HepG2 (cell line): ENCODE data around the gene LSMEM2. TPM values are rescaled to one million over a fixed set of nuclear protein-coding genes. Genes with fewer than 3 reads are reported as not detected.

ENCODE experiments used
- ARNT ChIP-seq: fragments of 450-650 bp; IDR thresholded peaks from 2 replicates; pipeline ENCODE4 v1.6.1; 2017
- BRCA1 ChIP-seq: sonication (generic); formaldehyde crosslinking; IDR thresholded peaks from 2 replicates; pipeline ENCODE4 v1.4.0; 2020; ENCODE audit warnings: missing genetic modification reagents
- CCAR2 ChIP-seq: fragments of 200-400 bp; formaldehyde crosslinking; optimal IDR thresholded peaks from 2 replicates; pipeline ENCODE3; 2018; ENCODE audit warnings: low read depth, mild to moderate bottlenecking, low read length, moderate library complexity
- KDM2A ChIP-seq: sonication (generic); formaldehyde crosslinking; IDR thresholded peaks from 2 replicates; pipeline ENCODE4 v1.4.0; 2020; ENCODE audit warnings: low read depth, missing genetic modification reagents, borderline replicate concordance
- NCOR1 ChIP-seq: fragments of 200-600 bp; sonication (generic); IDR thresholded peaks from 2 replicates; pipeline ENCODE4 v1.7.0; 2017; ENCODE audit warnings: antibody characterized with exemption, low read length, borderline replicate concordance
- PHF8 ChIP-seq: sonication (generic); formaldehyde crosslinking; IDR thresholded peaks from 2 replicates; pipeline ENCODE4 v1.5.0; 2020; ENCODE audit warnings: missing genetic modification reagents
- SSRP1 ChIP-seq: IDR thresholded peaks from 2 replicates; pipeline ENCODE4 v1.6.1; 2016; ENCODE audit warnings: control low read depth
- TCF12 ChIP-seq, 2 experiments: fragments of 450-650 bp in 1 of 2; sonication (generic) in 1 of 2; formaldehyde crosslinking in 1 of 2; IDR thresholded peaks; 2 replicates each; pipeline versions ENCODE4 v1.6.1 to v1.8.0; 2017 to 2022; ENCODE audit warnings: antibody characterized with exemption in 1 of 2, mild to moderate bottlenecking in 1 of 2, missing genetic modification reagents in 1 of 2, moderate library complexity in 1 of 2
- THAP11 ChIP-seq: IDR thresholded peaks from 2 replicates; pipeline ENCODE4 v1.6.1; 2016; ENCODE audit warnings: missing biosample characterization, missing genetic modification reagents
- ZNF143 ChIP-seq: sonication (generic); formaldehyde crosslinking; IDR thresholded peaks from 2 replicates; pipeline ENCODE4 v1.4.0; 2020; ENCODE audit warnings: missing genetic modification reagents
- ZNF343 ChIP-seq: sonication (generic); formaldehyde crosslinking; IDR thresholded peaks from 2 replicates; pipeline ENCODE4 v1.4.0; 2020; ENCODE audit warnings: mild to moderate bottlenecking, missing genetic modification reagents
- ZSCAN20 ChIP-seq: sonication (generic); formaldehyde crosslinking; IDR thresholded peaks from 2 replicates; pipeline ENCODE4 v1.4.0; 2020; ENCODE audit warnings: missing genetic modification reagents, mild to moderate bottlenecking, borderline replicate concordance
- polyA plus RNA-seq, 8 experiments: library from polyadenylated mRNA; depleted of rRNA in 3 of 8; stranded (reverse) in 7 of 8; unstranded in 1 of 8; fragments of >200 nt; fragmentation: Illumina TruSeq in 4 of 8; extraction: Trizol in 4 of 8; gene quantifications; 2 replicates each; pipeline versions ENCODE4 v1.2.1 to v1.2.3, GENCODE V29; 2011 to 2016; ENCODE audit warnings: low read depth in 4 of 8, missing spikeins in 1 of 8, mixed read lengths in 1 of 8; ENCODE audit not compliant: insufficient read depth in 1 of 8
- total RNA-seq, 5 experiments: library from RNA; depleted of rRNA; stranded (reverse); fragments of >200 nt; fragmentation: Illumina TruSeq; extraction: Trizol; gene quantifications; 2 replicates each; pipeline ENCODE4 v1.2.3, GENCODE V29; 2016; ENCODE audit warnings: low read depth in 1 of 5
- TF ChIP-seq, protein P1 (sequence below): sonication (generic); formaldehyde crosslinking; IDR thresholded peaks from 2 replicates; pipeline ENCODE4 v1.4.0; 2020; ENCODE audit warnings: missing genetic modification reagents
- TF ChIP-seq, protein P2 (sequence below): sonication (generic); formaldehyde crosslinking; IDR thresholded peaks from 2 replicates; pipeline ENCODE4 v1.5.0; 2020; ENCODE audit warnings: mild to moderate bottlenecking, low read depth, missing genetic modification reagents, borderline replicate concordance
- TF ChIP-seq, protein P3 (sequence below): sonication (generic); formaldehyde crosslinking; IDR thresholded peaks from 2 replicates; pipeline ENCODE4 v1.8.0; 2022; ENCODE audit warnings: mild to moderate bottlenecking, missing genetic modification reagents, moderate library complexity
- TF ChIP-seq, protein P4 (sequence below): sonication (generic); formaldehyde crosslinking; IDR thresholded peaks from 2 replicates; pipeline ENCODE4 v1.4.0; 2020; ENCODE audit warnings: missing genetic modification reagents, low read depth, mild to moderate bottlenecking, borderline replicate concordance
- TF ChIP-seq, protein P5 (sequence below): sonication (generic); formaldehyde crosslinking; IDR thresholded peaks from 2 replicates; pipeline ENCODE4 v1.4.0; 2020; ENCODE audit warnings: missing genetic modification reagents

LSMEM2 gene
- total and polyA plus RNA-seq, 2 of the 13 experiments (the other 11 are each of a cell fraction or from before 2014, with no cell fraction given): 0.07 to 0.41 TPM

DNA sequence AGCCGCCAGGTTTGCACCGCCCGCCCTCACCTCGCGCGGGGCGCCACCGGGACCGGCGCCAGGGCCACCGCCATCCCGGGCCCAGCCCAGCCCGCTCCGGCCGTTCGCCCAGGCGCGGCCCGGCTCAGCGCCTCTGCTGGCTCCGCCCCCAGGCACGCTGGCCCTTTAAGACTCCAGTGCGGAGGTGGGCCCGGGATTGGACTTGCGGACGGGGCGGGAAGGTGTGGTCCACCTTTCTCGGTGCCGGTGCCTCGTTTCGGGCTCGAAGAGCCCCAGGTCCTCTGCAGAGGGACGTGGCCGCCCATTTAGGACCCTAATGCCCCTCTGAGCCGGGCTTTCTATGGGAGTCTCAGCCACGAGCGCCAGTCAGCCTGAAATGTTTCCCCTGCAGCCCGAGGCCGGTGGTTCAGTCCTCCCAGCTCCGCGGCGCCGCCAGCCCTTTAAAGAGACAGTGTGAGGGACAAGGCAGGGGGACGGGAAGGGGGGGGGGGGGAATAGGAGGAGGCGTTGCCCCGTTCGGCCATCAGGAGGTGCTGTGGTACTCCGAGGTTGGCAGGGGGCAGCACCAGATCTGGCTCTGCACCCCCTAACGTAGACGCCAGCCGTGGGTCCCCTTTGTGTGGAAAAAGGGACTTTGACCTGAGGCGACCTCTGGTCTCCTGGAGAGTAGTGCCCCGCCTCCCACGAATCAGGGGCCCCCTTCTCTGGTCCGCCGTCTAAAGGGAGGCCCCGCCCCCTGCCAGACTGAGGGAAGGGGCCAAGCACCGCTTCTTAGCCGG lies 42.6 kb downstream of the LSMEM2 start (continued):
- TF ChIP-seq, protein P1, sequence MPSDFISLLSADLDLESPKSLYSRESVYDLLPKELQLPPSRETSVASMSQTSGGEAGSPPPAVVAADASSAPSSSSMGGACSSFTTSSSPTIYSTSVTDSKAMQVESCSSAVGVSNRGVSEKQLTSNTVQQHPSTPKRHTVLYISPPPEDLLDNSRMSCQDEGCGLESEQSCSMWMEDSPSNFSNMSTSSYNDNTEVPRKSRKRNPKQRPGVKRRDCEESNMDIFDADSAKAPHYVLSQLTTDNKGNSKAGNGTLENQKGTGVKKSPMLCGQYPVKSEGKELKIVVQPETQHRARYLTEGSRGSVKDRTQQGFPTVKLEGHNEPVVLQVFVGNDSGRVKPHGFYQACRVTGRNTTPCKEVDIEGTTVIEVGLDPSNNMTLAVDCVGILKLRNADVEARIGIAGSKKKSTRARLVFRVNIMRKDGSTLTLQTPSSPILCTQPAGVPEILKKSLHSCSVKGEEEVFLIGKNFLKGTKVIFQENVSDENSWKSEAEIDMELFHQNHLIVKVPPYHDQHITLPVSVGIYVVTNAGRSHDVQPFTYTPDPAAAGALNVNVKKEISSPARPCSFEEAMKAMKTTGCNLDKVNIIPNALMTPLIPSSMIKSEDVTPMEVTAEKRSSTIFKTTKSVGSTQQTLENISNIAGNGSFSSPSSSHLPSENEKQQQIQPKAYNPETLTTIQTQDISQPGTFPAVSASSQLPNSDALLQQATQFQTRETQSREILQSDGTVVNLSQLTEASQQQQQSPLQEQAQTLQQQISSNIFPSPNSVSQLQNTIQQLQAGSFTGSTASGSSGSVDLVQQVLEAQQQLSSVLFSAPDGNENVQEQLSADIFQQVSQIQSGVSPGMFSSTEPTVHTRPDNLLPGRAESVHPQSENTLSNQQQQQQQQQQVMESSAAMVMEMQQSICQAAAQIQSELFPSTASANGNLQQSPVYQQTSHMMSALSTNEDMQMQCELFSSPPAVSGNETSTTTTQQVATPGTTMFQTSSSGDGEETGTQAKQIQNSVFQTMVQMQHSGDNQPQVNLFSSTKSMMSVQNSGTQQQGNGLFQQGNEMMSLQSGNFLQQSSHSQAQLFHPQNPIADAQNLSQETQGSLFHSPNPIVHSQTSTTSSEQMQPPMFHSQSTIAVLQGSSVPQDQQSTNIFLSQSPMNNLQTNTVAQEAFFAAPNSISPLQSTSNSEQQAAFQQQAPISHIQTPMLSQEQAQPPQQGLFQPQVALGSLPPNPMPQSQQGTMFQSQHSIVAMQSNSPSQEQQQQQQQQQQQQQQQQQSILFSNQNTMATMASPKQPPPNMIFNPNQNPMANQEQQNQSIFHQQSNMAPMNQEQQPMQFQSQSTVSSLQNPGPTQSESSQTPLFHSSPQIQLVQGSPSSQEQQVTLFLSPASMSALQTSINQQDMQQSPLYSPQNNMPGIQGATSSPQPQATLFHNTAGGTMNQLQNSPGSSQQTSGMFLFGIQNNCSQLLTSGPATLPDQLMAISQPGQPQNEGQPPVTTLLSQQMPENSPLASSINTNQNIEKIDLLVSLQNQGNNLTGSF: no peak
- TF ChIP-seq, protein P2, sequence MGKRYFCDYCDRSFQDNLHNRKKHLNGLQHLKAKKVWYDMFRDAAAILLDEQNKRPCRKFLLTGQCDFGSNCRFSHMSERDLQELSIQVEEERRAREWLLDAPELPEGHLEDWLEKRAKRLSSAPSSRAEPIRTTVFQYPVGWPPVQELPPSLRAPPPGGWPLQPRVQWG (CRISPR knock-in tag): no peak
- TF ChIP-seq ARNT (no peak), THAP11 (CRISPR knock-in tag) (peak; percentile 70), NCOR1 (peak; percentile 80), CCAR2 (no peak), ZNF143 (CRISPR knock-in tag) (peak; percentile 6; the same call in 1 of the 2 replicates), PHF8 (peak; percentile 48), TCF12 (IDR thresholded peaks at IDR 0.05) (no peak), TCF12 (CRISPR knock-in tag; IDR thresholded peaks at IDR 0.05) (0 out of 2 replicates have a peak, but pooled peaks have one; percentile 28), ZSCAN20 (CRISPR knock-in tag) (peak; percentile 52; the same call in 1 of the 2 replicates), KDM2A (CRISPR knock-in tag) (no peak), ZNF343 (0 out of 2 replicates have a peak, but pooled peaks have one; percentile 60), SSRP1 (CRISPR knock-in tag) (0 out of 2 replicates have a peak, but pooled peaks have one; percentile 32), BRCA1 (CRISPR knock-in tag) (no peak)
- TF ChIP-seq, protein P3, sequence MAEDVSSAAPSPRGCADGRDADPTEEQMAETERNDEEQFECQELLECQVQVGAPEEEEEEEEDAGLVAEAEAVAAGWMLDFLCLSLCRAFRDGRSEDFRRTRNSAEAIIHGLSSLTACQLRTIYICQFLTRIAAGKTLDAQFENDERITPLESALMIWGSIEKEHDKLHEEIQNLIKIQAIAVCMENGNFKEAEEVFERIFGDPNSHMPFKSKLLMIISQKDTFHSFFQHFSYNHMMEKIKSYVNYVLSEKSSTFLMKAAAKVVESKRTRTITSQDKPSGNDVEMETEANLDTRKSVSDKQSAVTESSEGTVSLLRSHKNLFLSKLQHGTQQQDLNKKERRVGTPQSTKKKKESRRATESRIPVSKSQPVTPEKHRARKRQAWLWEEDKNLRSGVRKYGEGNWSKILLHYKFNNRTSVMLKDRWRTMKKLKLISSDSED (CRISPR knock-in tag): no peak
- TF ChIP-seq, protein P4, sequence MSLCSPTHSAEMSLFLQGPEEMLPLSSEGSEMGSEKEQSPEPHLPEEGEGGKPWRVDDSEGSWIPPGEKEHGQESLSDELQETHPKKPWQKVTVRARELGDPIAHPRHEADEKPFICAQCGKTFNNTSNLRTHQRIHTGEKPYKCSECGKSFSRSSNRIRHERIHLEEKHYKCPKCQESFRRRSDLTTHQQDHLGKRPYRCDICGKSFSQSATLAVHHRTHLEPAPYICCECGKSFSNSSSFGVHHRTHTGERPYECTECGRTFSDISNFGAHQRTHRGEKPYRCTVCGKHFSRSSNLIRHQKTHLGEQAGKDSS: no peak
- TF ChIP-seq, protein P5, sequence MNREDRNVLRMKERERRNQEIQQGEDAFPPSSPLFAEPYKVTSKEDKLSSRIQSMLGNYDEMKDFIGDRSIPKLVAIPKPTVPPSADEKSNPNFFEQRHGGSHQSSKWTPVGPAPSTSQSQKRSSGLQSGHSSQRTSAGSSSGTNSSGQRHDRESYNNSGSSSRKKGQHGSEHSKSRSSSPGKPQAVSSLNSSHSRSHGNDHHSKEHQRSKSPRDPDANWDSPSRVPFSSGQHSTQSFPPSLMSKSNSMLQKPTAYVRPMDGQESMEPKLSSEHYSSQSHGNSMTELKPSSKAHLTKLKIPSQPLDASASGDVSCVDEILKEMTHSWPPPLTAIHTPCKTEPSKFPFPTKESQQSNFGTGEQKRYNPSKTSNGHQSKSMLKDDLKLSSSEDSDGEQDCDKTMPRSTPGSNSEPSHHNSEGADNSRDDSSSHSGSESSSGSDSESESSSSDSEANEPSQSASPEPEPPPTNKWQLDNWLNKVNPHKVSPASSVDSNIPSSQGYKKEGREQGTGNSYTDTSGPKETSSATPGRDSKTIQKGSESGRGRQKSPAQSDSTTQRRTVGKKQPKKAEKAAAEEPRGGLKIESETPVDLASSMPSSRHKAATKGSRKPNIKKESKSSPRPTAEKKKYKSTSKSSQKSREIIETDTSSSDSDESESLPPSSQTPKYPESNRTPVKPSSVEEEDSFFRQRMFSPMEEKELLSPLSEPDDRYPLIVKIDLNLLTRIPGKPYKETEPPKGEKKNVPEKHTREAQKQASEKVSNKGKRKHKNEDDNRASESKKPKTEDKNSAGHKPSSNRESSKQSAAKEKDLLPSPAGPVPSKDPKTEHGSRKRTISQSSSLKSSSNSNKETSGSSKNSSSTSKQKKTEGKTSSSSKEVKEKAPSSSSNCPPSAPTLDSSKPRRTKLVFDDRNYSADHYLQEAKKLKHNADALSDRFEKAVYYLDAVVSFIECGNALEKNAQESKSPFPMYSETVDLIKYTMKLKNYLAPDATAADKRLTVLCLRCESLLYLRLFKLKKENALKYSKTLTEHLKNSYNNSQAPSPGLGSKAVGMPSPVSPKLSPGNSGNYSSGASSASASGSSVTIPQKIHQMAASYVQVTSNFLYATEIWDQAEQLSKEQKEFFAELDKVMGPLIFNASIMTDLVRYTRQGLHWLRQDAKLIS: no peak
